ENCODE data around the gene JAG2.

The JAG2 gene

DNA sequence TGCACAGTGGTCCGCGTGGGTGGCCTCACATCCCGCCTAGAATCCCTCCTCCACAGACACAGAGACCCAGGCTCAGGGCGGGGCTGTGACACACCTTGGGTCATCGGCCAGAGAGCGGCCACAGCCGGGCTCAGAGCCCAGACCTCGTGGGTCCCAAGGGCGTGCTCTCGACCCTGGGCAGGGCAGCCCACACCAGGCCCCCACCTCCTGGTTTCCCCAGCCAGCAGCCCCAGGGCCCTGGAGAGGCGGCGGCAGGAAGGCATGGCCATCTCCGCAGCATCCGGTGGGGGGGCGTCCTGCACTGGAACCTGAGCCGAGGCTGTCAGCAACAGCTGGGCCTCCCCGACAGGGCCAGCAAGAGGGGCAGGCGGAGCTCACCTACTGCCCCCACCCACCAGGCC is 15.2 kb downstream of the JAG2 start:
- H3K4me3 ChIP-seq (ENCODE audit: low read depth, low read length), result no peak overlapping the region

DNA sequence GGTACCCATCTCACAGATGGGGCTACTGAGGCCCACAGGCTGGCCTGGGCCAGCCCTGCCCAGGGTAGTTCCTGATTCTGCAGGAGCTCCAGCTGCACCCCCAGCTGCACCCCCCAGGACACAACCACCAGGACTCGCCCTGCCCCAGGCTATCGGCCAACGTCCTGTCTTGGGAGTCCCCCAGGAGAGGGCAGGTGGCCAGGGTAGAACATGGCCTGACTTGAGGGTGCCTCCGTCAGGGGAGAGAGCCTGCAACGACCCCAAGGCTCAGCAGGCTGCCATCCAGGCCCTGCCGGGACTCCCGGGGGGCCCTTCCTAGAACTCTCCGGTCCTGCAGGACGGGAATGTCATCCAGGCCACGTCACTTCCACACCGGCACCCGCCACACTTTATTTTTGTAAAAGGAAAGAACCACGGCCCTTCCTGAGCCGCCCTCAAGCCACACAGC is 15.8 kb downstream of the JAG2 start:
- H3K4me3 ChIP-seq (ENCODE audit: low read depth, low read length), result no peak overlapping the region

GRCh38 chr14:105151838-105152793 is 16.5 kb downstream of the JAG2 start:
- no peak overlapping the region for H3K4me3 ChIP-seq (ENCODE audit: low read depth, low read length)

DNA sequence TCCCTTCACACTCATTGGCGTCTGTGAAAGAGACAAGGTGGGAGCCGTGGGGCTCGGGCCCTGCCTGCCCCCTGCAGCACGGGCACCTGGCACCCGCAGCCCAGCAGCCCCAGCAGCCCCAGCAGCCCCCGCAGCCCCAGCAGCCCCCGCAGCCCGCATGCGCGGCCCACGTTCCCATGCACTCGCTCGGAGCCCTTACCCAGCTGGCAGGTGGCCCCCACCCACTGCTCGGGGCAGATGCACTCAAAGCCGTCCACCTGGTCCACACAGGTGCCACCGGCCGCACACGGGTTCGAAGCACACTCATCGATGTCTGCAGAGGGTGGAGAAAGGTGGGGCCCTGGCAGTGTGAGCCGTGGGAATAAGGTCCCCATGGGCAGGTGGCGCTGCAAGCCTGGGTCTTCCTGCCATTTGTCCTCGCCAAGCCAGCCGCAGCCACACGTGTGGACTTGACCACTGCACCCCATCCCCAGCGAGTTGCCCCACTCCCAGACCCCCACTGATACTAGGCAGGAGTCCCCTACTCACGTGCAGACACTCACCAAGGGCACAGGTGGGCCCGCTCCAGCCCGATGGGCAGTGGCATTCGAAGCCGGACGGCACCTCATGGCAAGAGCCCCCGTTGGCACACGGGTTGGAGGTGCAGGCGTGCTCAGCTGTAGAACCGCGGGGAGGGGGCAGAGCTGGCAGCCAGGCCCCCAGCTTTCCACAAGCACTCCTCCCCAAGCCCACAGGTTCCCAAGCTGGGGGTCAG is 17.3 kb downstream of the JAG2 start:
- H3K4me3 ChIP-seq (ENCODE audit: low read depth, low read length), result no peak overlapping the region

DNA sequence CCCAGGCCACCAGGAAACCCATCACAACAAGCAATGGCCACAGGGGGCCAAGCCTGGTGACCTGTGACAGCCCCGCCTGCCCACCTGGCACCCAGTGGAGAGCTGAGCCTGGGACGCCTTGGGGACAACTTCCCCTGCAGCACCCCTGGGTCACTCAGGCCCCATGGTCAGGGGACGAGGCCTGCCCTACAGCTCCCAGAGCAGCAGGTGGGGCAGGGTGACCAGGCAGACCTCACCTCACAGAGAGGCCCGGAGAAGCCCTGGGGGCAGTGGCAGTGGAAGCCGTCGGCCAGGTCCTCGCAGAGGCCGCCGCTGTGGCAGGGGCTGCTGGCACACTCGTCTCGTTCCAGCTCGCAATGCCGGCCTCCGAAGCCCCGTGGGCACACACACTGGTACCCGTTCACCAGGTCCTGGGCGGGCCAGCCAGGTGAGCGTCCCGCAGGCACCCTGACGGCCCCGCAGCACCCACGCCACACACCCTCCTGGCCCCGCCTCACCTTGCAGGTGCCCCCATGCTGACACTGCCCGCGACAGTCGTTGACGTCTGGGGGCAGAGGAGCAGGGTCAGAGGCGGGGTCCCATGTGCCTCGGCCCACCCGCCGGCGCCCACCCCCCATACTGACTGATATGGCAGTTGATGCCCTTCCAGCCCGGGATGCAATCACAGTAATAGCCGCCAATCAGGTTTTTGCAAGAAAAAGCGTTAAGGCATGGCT is 18.1 kb downstream of the JAG2 start:
- no peak overlapping the region for H3K4me3 ChIP-seq (ENCODE audit: low read depth, low read length)

GRCh38 chr14:105150026-105150367 is 18.6 kb downstream of the JAG2 start:
- H3K4me3 ChIP-seq (ENCODE audit: low read depth, low read length), result no peak overlapping the region

DNA sequence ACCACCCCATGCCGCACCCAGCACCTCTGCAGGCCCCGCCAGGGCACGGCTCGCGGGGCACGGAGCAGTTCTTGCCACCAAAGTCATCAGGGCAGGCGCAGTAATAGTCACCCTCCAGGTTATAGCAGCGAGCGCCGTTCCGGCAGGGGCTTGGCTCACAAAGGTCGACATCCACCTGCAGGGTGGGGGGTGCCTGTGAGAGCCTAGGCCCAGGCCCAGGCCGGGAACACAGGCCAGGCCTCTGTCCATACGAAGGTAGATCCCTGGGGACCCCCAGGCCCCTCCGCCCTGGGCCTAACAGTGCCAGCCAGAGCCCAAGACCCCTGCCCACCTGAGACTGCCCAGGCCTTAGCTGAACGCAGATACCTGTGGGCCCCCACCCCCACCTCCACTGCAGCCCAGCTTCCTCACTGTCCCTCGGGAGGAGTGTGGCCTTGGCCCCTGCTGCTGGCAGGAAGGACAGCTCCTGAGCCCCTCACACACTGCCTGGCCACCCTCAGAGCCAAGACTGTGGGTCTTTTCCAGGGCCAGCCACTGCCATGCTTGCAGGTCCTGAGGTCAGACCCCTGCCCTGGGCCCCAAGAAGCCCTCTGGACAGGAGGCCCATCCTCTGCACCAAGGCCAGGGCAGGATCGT is 19.3 kb downstream of the JAG2 start:
- H3K4me3 ChIP-seq (ENCODE audit: low read depth, low read length), result no peak overlapping the region

DNA sequence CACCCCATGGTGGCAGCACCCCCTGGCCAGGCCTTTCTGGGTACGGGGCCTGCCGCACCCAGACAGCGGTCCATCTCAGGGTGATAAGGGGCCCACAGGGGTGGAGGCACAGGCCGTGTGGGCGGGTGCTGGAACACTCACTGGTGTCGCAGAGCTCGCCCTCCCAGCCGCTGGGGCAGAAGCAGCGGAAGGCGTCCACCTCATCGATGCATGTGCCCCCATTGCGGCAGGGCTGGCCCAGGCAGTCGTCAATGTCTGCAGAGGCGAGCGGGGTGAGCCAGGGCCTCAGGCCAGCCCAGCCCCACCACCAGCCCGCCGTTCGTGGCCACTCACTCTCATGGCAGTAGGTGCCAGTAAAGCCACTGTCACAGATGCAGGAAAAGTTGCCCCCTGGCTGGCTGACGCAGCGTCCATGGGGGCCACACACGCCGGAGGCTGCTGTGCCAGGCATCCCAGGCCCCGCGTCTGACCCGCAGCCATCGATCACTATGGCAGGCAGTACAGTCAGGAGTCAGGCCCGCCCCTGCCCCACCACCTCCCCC is 19.9 kb downstream of the JAG2 start:
- no peak overlapping the region for H3K4me3 ChIP-seq (ENCODE audit: low read depth, low read length)

GRCh38 chr14:105147671-105148603 is 20.6 kb downstream of the JAG2 start:
- no peak overlapping the region for H3K4me3 ChIP-seq (ENCODE audit: low read depth, low read length)

GRCh38 chr14:105146976-105147635 is 21.5 kb downstream of the JAG2 start:
- no peak overlapping the region for H3K4me3 ChIP-seq (ENCODE audit: low read depth, low read length)

DNA sequence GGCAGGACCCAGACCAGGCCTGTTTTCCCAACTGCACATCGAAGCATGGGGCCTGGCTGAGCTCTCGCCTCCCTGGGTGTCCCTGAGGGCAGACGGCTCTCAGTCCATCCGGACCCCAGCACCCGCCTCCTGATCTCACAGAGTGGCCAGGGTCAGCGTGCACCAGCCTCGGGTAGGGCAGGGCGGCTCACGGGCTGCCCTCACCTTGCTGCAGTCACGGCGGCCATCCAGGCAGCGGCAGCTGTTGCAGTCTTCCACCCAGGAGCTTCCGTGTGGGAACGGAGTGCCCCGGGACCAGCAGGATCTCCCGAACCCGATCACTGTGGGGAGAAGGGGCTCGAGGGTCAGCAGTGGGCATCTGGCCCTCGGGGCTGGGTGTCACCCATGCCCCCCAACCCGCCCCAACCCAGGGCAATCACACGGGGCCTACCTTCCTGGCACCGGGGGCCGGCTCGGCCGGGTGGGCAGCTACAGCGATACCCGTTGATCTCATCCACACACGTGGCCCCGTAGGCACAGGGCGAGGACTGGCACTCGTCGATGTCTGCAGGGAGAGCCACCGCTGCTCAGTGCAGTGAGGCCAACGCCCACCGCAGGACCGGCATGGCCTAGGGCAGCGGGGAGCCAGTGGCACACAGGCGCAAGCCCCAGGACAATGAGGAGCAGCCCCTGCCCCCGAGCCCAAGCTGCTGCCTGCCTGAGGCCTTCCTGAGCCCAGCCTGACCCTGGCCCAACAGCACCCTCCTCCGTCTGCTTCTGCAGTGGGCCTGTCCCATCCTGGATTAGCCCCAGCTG is 22.2 kb downstream of the JAG2 start:
- no peak overlapping the region for H3K4me3 ChIP-seq (ENCODE audit: low read depth, low read length)

DNA sequence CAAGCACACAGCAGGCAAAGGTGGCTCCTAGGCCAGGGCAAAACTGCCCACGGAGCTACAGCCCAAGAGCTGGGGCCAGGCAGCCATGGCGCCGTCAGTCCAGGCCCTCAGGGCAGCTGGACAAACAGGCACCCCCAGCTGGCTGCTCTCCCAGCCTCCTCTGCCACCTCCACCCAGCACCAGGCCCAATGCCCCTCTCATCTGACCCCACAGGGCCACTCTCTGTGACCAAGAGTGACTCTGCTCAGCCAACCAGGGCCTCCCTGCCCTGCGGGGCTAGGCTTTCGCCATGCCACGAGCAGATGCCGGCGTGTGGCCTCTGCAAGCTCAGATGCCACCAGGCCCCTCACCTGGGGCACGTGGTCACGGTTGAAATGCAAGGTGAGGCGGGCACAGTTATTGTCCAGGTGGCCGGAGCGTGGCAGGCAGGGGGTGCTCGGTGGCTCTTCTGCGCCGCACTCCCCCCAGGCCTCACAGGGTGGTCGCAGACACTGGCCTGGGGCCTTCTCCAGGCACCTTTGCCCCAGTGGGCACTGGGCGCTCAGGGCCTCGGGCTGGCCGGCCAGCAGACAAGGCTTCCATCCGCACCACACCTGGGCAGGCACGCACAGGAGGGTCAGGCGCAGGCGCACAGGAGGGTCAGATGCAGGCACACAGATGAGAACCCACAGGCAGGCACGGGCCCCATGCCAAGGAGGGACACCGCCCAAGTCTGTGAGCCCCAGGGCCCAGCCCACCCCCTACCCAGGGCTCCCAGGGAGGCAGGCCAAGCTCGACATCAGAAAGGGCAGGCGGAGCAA is 23.0 kb downstream of the JAG2 start:
- H3K4me3 ChIP-seq (ENCODE audit: low read depth, low read length), result no peak overlapping the region

- no peak overlapping the region for H3K4me3 ChIP-seq (ENCODE audit: low read depth, low read length)
Observed at GRCh38 chr14:105144666-105145380, 23.8 kb downstream of the JAG2 start.

DNA sequence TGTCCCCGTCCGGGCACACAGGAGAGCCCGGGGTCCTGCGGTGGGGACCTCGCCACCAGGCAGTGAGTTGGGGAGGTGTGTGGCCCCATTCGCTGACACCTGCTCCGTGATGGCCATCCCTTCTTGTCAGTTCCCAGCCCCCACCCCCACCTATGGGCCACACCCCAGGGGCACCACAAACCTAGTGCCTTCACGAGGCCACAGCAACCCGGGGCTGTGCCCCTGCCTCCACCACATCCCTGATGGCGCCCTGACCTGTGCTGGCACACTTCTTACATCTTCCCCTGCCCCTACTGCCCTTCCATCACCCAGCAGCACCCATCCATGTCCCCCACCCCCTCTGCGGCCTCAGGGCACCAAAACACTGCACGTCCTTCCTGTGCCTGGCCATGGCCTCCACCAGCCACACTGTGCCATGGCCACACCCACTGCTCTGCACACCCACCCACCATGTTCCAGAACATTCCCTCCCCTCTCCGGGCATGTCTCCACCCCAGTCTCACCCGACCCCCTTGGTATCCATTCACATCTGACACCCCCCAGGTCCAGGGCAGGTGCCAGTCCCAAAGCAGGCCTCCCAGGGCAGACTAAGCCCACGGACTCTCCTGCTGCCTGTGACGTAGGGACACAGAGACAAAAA is 24.4 kb downstream of the JAG2 start:
- no peak overlapping the region for H3K4me3 ChIP-seq (ENCODE audit: low read depth, low read length)

DNA sequence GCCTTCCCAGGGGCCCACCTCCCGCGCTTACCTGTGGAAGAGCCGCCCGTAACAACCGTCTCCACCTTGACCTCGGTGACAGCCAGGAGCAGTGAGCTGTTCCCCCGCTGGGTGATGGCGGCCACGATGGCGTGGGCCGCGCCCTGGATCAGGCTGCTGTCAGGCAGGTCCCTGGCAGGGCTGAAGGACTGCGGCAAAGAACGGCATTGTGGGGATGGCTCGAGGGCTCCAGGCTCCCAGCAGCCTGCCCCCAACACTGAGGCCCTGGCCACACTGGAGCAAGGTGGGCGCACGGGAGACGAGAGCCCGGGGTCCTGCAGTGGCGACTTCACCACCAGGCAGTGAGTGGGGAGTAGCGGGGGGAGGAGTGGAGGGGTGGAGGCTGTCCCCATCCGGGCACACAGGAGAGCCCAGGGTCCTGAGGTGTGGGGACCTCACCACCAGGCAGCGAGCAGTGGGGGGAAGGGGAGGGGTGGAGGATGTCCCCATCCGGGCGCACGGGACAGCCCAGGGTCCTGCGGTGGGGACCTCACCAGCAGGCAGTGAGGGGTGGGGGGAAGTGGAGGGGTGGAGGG is 25.0 kb downstream of the JAG2 start:
- H3K4me3 ChIP-seq (ENCODE audit: low read depth, low read length), result no peak overlapping the region

Measured in iPS-11a (cell line).